H1 (cell line): ENCODE data around the gene PITRM1. TPM values are rescaled to one million over a fixed set of nuclear protein-coding genes. Genes with fewer than 3 reads are reported as not detected.

Source experiments
- CTCF ChIA-PET: fragments of 300-600 bp; sonication (Branson Sonifier 250); formaldehyde crosslinking; loops from one replicate; lab custom pipeline; 2021; ENCODE audit not compliant: partially characterized antibody; lab: Charles Lee
- POLR2A ChIA-PET: fragments of 300-600 bp; sonication (Branson Sonifier 250); formaldehyde crosslinking; loops from one replicate; lab custom pipeline; 2021; ENCODE audit warnings: inconsistent platforms; ENCODE audit not compliant: partially characterized antibody; lab: Charles Lee
- DNase-seq, 2 experiments: peaks; one replicate each; pipeline versions ENCODE4 v3.0.0 to v3.0.0-alpha.2; 2010 to 2022; ENCODE audit warnings: low spot score in 2 of 2, low read depth in 1 of 2, mixed read lengths in 1 of 2
- FAIRE-seq: peaks from 2 replicates; lab custom pipeline; 2011; peaks lifted over from hg19 to GRCh38; lab: Jason Lieb, UNC
- H2AFZ ChIP-seq: 2 replicates; pipeline ENCODE4 v1.8.1; 2012; ENCODE audit warnings: low read length, inconsistent platforms
- H2AK5ac ChIP-seq: 2 replicates; pipeline ENCODE4 v1.6.1; 2013; ENCODE audit warnings: low read depth, low read length
- H2BK120ac ChIP-seq: replicated peaks from 2 replicates; pipeline ENCODE3; 2013; ENCODE audit warnings: low read depth, low read length, inconsistent platforms
- H2BK12ac ChIP-seq: 2 replicates; pipeline ENCODE4 v1.6.1; 2013; ENCODE audit warnings: low read depth, low read length
- H2BK15ac ChIP-seq: 2 replicates; pipeline ENCODE4 v1.6.1; 2013; ENCODE audit warnings: low read length
- H2BK20ac ChIP-seq: 2 replicates; pipeline ENCODE4 v1.6.1; 2013; ENCODE audit warnings: low read length
- H2BK5ac ChIP-seq: 2 replicates; pipeline ENCODE4 v1.6.1; 2013; ENCODE audit warnings: low read depth, low read length
- H3K14ac ChIP-seq: 2 replicates; pipeline ENCODE4 v1.6.1; 2013; ENCODE audit warnings: inconsistent platforms; ENCODE audit not compliant: insufficient read length
- H3K18ac ChIP-seq: 2 replicates; pipeline ENCODE4 v1.6.1; 2013; ENCODE audit warnings: low read length; ENCODE audit errors: extremely low read depth
- H3K23ac ChIP-seq: 2 replicates; pipeline ENCODE4 v1.6.1; 2013; ENCODE audit warnings: inconsistent platforms; ENCODE audit not compliant: insufficient read length
- H3K23me2 ChIP-seq: 2 replicates; pipeline ENCODE4 v1.6.1; 2013; ENCODE audit warnings: low read depth, low read length
- H3K27ac ChIP-seq: 2 replicates; pipeline ENCODE4 v1.6.1; 2011; ENCODE audit warnings: low read depth, low read length, inconsistent platforms
- H3K27me3 ChIP-seq, 4 experiments: replicated peaks in 1 of 4; 1 replicate in 1 of 4; 2 replicates in 3 of 4; pipeline versions ENCODE4 v1.6.1 to v1.8.1; 2011 to 2013; ENCODE audit warnings: low read length in 3 of 4, mild to moderate bottlenecking in 3 of 4, inconsistent platforms in 2 of 4, mixed read lengths in 2 of 4, moderate library complexity in 1 of 4; ENCODE audit not compliant: control insufficient read depth in 3 of 4, insufficient read depth in 3 of 4; ENCODE audit errors: extremely low read depth in 1 of 4
- H3K36me3 ChIP-seq, 4 experiments: 2 replicates each; pipeline versions ENCODE4 v1.6.1 to v1.8.1; 2011 to 2013; ENCODE audit warnings: mild to moderate bottlenecking in 4 of 4, low read length in 3 of 4, moderate library complexity in 2 of 4, control low read depth in 1 of 4, inconsistent platforms in 1 of 4; ENCODE audit not compliant: insufficient read depth in 4 of 4, control insufficient read depth in 2 of 4
- H3K4ac ChIP-seq: replicated peaks from 2 replicates; pipeline ENCODE3; 2013; ENCODE audit warnings: low read length, low read depth, mixed read lengths, inconsistent platforms; ENCODE audit not compliant: insufficient read length
- H3K4me1 ChIP-seq, 4 experiments: replicated peaks in 1 of 4; 1 replicate in 1 of 4; 2 replicates in 3 of 4; pipeline versions ENCODE4 v1.6.1 to v1.8.1; 2011 to 2013; ENCODE audit warnings: low read length in 3 of 4, inconsistent platforms in 2 of 4, mixed read lengths in 1 of 4; ENCODE audit not compliant: insufficient read depth in 4 of 4, control insufficient read depth in 3 of 4
- H3K4me2 ChIP-seq, 2 experiments: 2 replicates each; pipeline versions ENCODE4 v1.6.1 to v1.8.1; 2011 to 2013; ENCODE audit warnings: low read depth in 2 of 2, low read length in 2 of 2, control low read depth in 1 of 2, inconsistent platforms in 1 of 2, mild to moderate bottlenecking in 1 of 2; ENCODE audit not compliant: insufficient read depth in 1 of 2
- H3K4me3 ChIP-seq, 4 experiments: fragments of 200-600, 300-600 bp in 1 of 4; sonication (generic), shearing (Covaris generic), sonication (Bioruptor Twin) in 1 of 4; 2 replicates each; pipeline versions ENCODE4 v1.5.1 to v1.8.1; 2011 to 2016; ENCODE audit warnings: low read length in 4 of 4, low read depth in 3 of 4, control low read depth in 2 of 4, inconsistent platforms in 2 of 4, mild to moderate bottlenecking in 2 of 4, mixed read lengths in 1 of 4, moderate library complexity in 1 of 4; ENCODE audit not compliant: insufficient read depth in 2 of 4; ENCODE audit errors: extremely low read depth in 1 of 4
- H3K56ac ChIP-seq: replicated peaks from 2 replicates; pipeline ENCODE3; 2013; ENCODE audit warnings: low read depth, mild to moderate bottlenecking, mixed read lengths, low read length, inconsistent platforms; ENCODE audit not compliant: insufficient read length
- H3K79me1 ChIP-seq: 2 replicates; pipeline ENCODE4 v1.6.1; 2013; ENCODE audit warnings: low read depth, low read length, control low read depth
- H3K79me2 ChIP-seq, 2 experiments: 2 replicates each; pipeline versions ENCODE4 v1.6.1 to v1.8.1; 2012 to 2013; ENCODE audit warnings: low read length in 2 of 2, mild to moderate bottlenecking in 2 of 2, inconsistent platforms in 1 of 2; ENCODE audit not compliant: insufficient read depth in 2 of 2, control insufficient read depth in 1 of 2
- H3K9ac ChIP-seq, 4 experiments: replicated peaks in 1 of 4; 1 replicate in 1 of 4; 2 replicates in 3 of 4; pipeline versions ENCODE4 v1.6.1 to v1.8.1; 2011 to 2013; ENCODE audit warnings: low read depth in 3 of 4, low read length in 3 of 4, control low read depth in 2 of 4, mild to moderate bottlenecking in 2 of 4, moderate library complexity in 2 of 4, inconsistent platforms in 1 of 4; ENCODE audit errors: extremely low read depth in 1 of 4
- H3K9me3 ChIP-seq, 2 experiments: 2 replicates each; pipeline versions ENCODE4 v1.6.1 to v1.8.1; 2012 to 2013; ENCODE audit warnings: mild to moderate bottlenecking in 2 of 2, moderate library complexity in 2 of 2, control low read depth in 1 of 2, inconsistent platforms in 1 of 2, low read depth in 1 of 2, low read length in 1 of 2, mixed read lengths in 1 of 2; ENCODE audit not compliant: insufficient read depth in 2 of 2
- H4K20me1 ChIP-seq, 2 experiments: replicated peaks in 1 of 2; 2 replicates each; pipeline versions ENCODE3 to v1.8.1; 2011 to 2013; ENCODE audit warnings: inconsistent platforms in 2 of 2, low read length in 2 of 2, mild to moderate bottlenecking in 1 of 2; ENCODE audit not compliant: insufficient read depth in 2 of 2, control insufficient read depth in 1 of 2
- H4K5ac ChIP-seq: 2 replicates; pipeline ENCODE4 v1.6.1; 2013; ENCODE audit warnings: low read length, low read depth, mixed read lengths, inconsistent platforms; ENCODE audit not compliant: insufficient read length
- H4K8ac ChIP-seq: 2 replicates; pipeline ENCODE4 v1.8.0; 2013; ENCODE audit warnings: mild to moderate bottlenecking, moderate library complexity, low read length, inconsistent platforms; ENCODE audit not compliant: insufficient read depth; ENCODE audit errors: extremely low read depth
- H4K91ac ChIP-seq: replicated peaks from 2 replicates; pipeline ENCODE3; 2013; ENCODE audit warnings: low read length, mixed read lengths, inconsistent platforms; ENCODE audit not compliant: insufficient read length
- ASH2L ChIP-seq: fragments of 200-600, 300-600 bp; sonication (generic); IDR thresholded peaks from one replicate; pipeline ENCODE4 v1.7.1; 2017; ENCODE audit warnings: low read length
- ATF2 ChIP-seq: IDR thresholded peaks from 2 replicates; pipeline ENCODE4 v1.6.1; 2012; ENCODE audit warnings: low read length, inconsistent platforms
- BACH1 ChIP-seq: IDR thresholded peaks from 2 replicates; pipeline ENCODE4 v1.6.1; 2012; ENCODE audit warnings: low read length, improper control_type of control experiment
- BCL11A ChIP-seq, 2 experiments: IDR thresholded peaks; one replicate each; pipeline ENCODE4 v1.6.1; 2011; ENCODE audit warnings: low read depth in 2 of 2, low read length in 2 of 2, mild to moderate bottlenecking in 2 of 2
- E2F6 ChIP-seq: IDR thresholded peaks from 2 replicates; pipeline ENCODE4 v1.6.1; 2012; ENCODE audit warnings: inconsistent platforms
- JUND ChIP-seq: IDR thresholded peaks from 2 replicates; pipeline ENCODE4 v1.6.1; 2011; ENCODE audit warnings: mild to moderate bottlenecking, improper control_type of control experiment, low read length
- MAFK ChIP-seq: IDR thresholded peaks from 2 replicates; pipeline ENCODE4 v1.6.1; 2012; ENCODE audit warnings: low read depth, mild to moderate bottlenecking, improper control_type of control experiment, low read length
- MAX ChIP-seq: IDR thresholded peaks from 2 replicates; pipeline ENCODE4 v1.6.1; 2012; ENCODE audit warnings: inconsistent platforms
- RXRA ChIP-seq: IDR thresholded peaks from 2 replicates; pipeline ENCODE4 v1.6.1; 2011; ENCODE audit warnings: low read depth, mild to moderate bottlenecking, low read length, moderate library complexity; ENCODE audit not compliant: insufficient read depth
- SAP30 ChIP-seq: fragments of 300-600 bp; sonication (generic); IDR thresholded peaks from 2 replicates; pipeline ENCODE4 v1.7.1; 2012; ENCODE audit warnings: low read length, moderate library complexity, mild to moderate bottlenecking, inconsistent platforms; ENCODE audit not compliant: insufficient read depth, insufficient replicate concordance
- TEAD4 ChIP-seq: IDR thresholded peaks from 2 replicates; pipeline ENCODE4 v1.6.1; 2012; ENCODE audit warnings: low read depth, low read length, inconsistent platforms, mixed read lengths
- YY1 ChIP-seq: IDR thresholded peaks from 2 replicates; pipeline ENCODE4 v1.6.1; 2011; ENCODE audit warnings: low read depth, mild to moderate bottlenecking, low read length
- WGBS, 2 experiments: shearing (Covaris generic) in 1 of 2; methylation state at CpG; one replicate each; pipeline versions ENCODE4 v1.1.6 to v1.1.7; 2013 to 2015; ENCODE audit warnings: low lambda C conversion rate in 2 of 2, mixed read lengths in 2 of 2, inconsistent platforms in 1 of 2, low coverage in 1 of 2, missing lambda C conversion rate in 1 of 2; ENCODE audit not compliant: insufficient replicate concordance in 2 of 2, insufficient coverage in 1 of 2, insufficient read length in 1 of 2; ENCODE audit errors: extremely low coverage in 1 of 2, missing lambda C conversion rate in 1 of 2; 5-methylcytosine and 5-hydroxymethylcytosine counted together
- polyA plus RNA-seq, 7 experiments: library from polyadenylated mRNA; depleted of rRNA in 3 of 7; stranded (reverse) in 5 of 7; unstranded in 2 of 7; fragments of >200 nt in 5 of 7; fragments of 200-250 nt in 2 of 7; gene quantifications; 1 replicate in 5 of 7; 2 replicates in 1 of 7; 4 replicates in 1 of 7; pipeline versions ENCODE4 v1.2.1 to v1.2.3, GENCODE V29; 2011 to 2013; ENCODE audit warnings: missing spikeins in 2 of 7, mixed read lengths in 2 of 7
- total RNA-seq: library from RNA; stranded (reverse); fragmentation: NEBNext Ultra II Directional; extraction: Animal tissue kit (Norgen Biotek cat#: 25700); gene quantifications from 2 replicates; pipeline ENCODE4 v1.2.1, GENCODE V29; 2021

PITRM1 gene
- total and polyA plus RNA-seq, 2 of the 8 experiments (the other 6 are each of a cell fraction or from before 2014, with no cell fraction given) = 18.6 to 31.5 TPM

GRCh38 chr10:3194871-3195270 lies 22.3 kb upstream of the PITRM1 start:
- H4K5ac ChIP-seq = no peak overlapping the region
- H3K9ac ChIP-seq = no peak overlapping the region
- peaks cover 0 to 3% (median under 1%) of the 10 kb centered on the region in 4 experiments; a peak in 1 of 7 replicates for H3K27me3 ChIP-seq
- FAIRE-seq = no peak
- H3K23ac ChIP-seq = no peak overlapping the region
- no peak overlapping the region for H3K56ac ChIP-seq
- H3K4ac ChIP-seq = no peak overlapping the region
- H4K20me1 ChIP-seq = no peaks in the 10 kb centered on the region
- WGBS, 2 experiments = 85% methylated on average over 4 of the region's 4 CpGs; no CpG with 5 or more reads in 1 of the 2 experiments
- no peak overlapping the region for H3K27ac ChIP-seq
- H3K14ac ChIP-seq = no peak overlapping the region
- no peaks in the 10 kb centered on the region for H3K9me3 ChIP-seq
- no peak overlapping the region for H3K4me3 ChIP-seq
- H3K18ac ChIP-seq = no peak overlapping the region
- ChIA-PET POLR2A (interaction anchor here (1.2 kb wide), 1 partner anchor 590 kb away, joined by 3 read pairs; the partner anchor contains the start of gene KLF6), CTCF (interaction anchor here (1.1 to 2.2 kb wide), 7 partner anchors 13 to 353 kb away, joined by 3 to 6 read pairs (median 3); no protein-coding TSS in a partner anchor)
- no peak overlapping the region for H2BK15ac ChIP-seq
- no peak overlapping the region for H2BK120ac ChIP-seq
- H4K8ac ChIP-seq = no peak overlapping the region
- H2AFZ ChIP-seq = no peak overlapping the region
- no peak overlapping the region for H3K4me2 ChIP-seq
- no peaks in the 10 kb centered on the region for H3K36me3 ChIP-seq
- no peak for TF ChIP-seq YY1
- no peak for TF ChIP-seq RXRA
- no peak for TF ChIP-seq E2F6
- no peak for TF ChIP-seq BCL11A (IDR thresholded peaks at IDR 0.05; ENCODE audit: low read depth in 2 of 2, low read length in 2 of 2)
- TF ChIP-seq TEAD4 = no peak
- TF ChIP-seq SAP30 = no peak
- no peak for TF ChIP-seq MAX
- TF ChIP-seq BACH1 = no peak
- TF ChIP-seq ATF2 = no peak
- no peak for TF ChIP-seq ASH2L
- TF ChIP-seq MAFK = no peak
- no peak for TF ChIP-seq JUND
- H4K91ac ChIP-seq = no peak overlapping the region
- no peaks in the 10 kb centered on the region; a peak in 1 of 7 replicates for H3K4me1 ChIP-seq
- DNase-seq = no peak
- no peak overlapping the region for H2BK12ac ChIP-seq
- no peak overlapping the region for H2AK5ac ChIP-seq
- no peaks in the 10 kb centered on the region for H3K23me2 ChIP-seq
- no peak overlapping the region for H2BK20ac ChIP-seq
- no peaks in the 10 kb centered on the region for H3K79me1 ChIP-seq
- H2BK5ac ChIP-seq = no peak overlapping the region
- H3K79me2 ChIP-seq = no peaks in the 10 kb centered on the region
